GM12891 (cell line): Measurements from ENCODE around the gene PLA2G5.

Experiments
- PAX5 ChIP-seq: IDR thresholded peaks from 2 replicates; pipeline ENCODE4 v1.6.1; 2011; ENCODE audit warnings: low read length, moderate library complexity, mild to moderate bottlenecking; ENCODE audit not compliant: insufficient read depth, severe bottlenecking
- POLR2A ChIP-seq: IDR thresholded peaks from 2 replicates; pipeline ENCODE4 v1.6.1; 2011; ENCODE audit warnings: low read depth, low read length, control low read depth
- POLR2AphosphoS5 ChIP-seq: IDR thresholded peaks from 2 replicates; pipeline ENCODE4 v1.6.1; 2011; ENCODE audit warnings: low read depth, low read length, control low read depth
- POU2F2 ChIP-seq: IDR thresholded peaks from 2 replicates; pipeline ENCODE4 v1.6.1; 2011; ENCODE audit warnings: low read depth, mild to moderate bottlenecking, control low read depth, low read length, moderate library complexity
- SPI1 ChIP-seq: IDR thresholded peaks from 2 replicates; pipeline ENCODE4 v1.6.1; 2011; ENCODE audit warnings: low read depth, low read length, control low read depth
- TAF1 ChIP-seq: IDR thresholded peaks from 2 replicates; pipeline ENCODE4 v1.6.1; 2011; ENCODE audit warnings: low read depth, low read length, control low read depth

DNA sequence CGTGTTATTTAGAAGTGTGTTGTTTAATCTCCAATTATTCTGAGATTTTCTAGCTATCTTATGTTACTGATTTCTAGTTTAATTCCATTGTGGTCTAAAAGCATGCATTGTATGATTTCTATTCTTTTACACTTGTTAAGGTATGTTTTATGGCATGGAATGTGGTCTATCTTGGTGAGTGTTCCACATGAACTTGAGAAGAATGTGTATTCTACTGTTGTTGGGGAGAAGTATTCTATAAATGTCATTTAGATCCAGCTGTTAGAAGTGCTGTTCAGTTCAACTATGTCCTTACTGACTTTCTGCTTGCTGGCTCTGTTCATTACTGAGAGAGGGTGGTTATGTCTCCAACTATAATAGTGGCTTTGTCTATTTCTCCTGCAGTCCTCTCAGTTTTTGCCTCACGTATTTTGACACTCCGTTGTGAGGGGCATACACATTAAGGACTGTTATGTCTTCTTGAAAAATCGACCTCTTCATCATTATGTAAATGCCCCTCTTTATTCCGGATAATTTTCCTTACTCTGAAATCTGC lies 12.0 kb upstream of the PLA2G5 start:
- TF ChIP-seq POLR2AphosphoS5 (no peak), TAF1 (no peak), POLR2A (no peak), PAX5 (no peak), POU2F2 (no peak), SPI1 (no peak)
